HG03342 (cell line): ENCODE results near the gene NDUFA12.

Experiments used
- ATAC-seq: cut with Tn5 transposase; IDR thresholded peaks from one replicate; pipeline ENCODE4 v1.9.1; 2021; ENCODE audit warnings: mild to moderate bottlenecking, moderate library complexity; ENCODE audit not compliant: unreplicated experiment

The NDUFA12 gene

DNA sequence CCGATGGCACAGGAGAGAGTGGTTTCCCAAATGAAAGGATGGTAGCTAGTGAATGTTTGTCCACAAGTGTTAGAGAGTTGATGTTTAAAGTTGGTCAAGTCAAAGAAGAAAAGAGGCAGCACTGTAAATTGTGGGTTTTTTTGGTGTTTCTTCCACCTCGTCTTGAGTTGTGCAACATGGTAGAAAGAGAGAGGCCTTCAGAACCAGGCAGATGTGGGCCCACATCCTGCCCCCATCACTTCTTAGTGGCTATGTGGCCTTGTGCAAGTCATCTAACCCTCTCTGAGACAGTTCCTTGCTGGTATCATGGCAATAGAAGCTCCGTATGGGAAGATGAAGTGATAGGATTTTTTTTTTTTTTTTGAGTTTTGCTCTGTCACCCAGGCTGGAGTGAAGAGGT is 60.8 kb downstream of the NDUFA12 start:
- ATAC-seq = no peak

DNA sequence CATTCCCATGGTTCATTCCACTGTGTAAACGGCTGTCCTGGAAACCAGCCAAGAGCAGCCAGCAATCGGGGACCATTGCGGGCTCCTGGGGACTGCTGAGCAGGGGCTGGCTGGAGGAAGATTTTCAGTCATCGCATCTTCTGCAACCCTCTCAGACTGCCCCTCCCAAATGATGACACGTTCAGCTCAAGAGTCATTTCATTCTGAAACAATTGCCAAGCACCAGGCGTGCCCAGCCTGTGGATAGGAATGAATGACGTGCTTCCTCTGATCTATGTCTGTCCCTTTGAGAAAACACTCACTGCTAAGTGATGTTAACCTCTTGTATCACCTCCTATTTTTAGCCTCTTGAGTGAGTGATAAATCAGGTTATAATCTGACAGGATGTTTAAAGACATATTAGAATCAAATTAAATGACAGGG is 62.0 kb downstream of the NDUFA12 start:
- peak; percentile 50 for ATAC-seq

DNA sequence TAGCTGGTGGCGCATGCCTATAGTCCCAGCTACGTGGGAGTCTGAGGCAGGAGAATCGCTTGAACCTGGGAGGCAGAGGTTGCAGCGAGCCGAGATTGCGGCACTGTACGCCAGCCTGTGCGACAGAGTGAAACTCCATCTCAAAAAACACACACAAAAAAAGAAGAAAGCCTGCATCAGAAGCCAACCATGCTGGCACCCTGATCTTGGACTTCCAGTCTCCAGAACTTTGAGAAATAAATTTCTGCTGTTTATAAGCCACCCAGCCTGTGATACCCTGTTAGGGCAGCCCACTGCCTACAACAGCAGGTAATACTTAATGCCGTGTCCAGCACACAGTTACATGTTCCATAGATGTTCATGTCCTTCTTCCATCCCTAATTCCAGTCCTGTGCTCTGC is 62.7 kb downstream of the NDUFA12 start:
- no peak for ATAC-seq

DNA sequence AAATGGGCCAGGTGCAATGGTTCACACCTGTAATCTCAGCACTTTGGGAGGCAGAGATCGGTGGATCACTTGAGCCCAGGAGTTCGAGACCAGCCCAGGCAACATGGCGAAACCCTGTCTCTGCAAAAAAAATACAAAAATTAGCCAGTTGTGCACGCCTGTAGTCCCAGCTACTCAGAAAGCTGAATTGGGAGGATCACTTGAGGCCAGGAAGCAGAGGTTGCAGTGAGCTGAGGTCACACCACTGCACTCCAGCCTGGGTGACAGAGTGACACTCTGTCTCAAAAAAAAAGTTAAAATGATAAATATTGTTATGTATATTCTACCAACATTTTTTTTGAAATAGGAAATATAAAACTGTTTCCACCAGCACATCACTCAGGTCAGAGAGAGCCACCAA is 64.9 kb downstream of the NDUFA12 start:
- ATAC-seq = no peak

DNA sequence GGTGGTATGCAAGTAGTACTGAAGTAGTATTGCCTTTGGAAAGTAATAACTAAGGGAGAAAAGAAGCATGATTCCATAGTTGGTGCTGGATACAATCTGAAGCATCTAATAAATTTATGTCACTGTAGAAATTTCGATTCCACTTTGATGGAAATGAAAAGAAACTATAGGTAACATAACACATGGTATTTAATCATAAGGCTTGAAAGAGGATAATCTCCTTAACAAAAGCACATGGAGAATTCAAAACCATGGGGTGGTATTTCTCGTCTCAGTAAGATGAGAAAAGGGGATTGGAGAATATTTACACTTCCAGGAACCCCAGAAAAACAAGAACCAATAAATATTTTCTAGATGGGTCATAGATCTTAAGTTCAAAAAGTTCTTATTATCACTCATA is 72.7 kb downstream of the NDUFA12 start:
- no peak for ATAC-seq

DNA sequence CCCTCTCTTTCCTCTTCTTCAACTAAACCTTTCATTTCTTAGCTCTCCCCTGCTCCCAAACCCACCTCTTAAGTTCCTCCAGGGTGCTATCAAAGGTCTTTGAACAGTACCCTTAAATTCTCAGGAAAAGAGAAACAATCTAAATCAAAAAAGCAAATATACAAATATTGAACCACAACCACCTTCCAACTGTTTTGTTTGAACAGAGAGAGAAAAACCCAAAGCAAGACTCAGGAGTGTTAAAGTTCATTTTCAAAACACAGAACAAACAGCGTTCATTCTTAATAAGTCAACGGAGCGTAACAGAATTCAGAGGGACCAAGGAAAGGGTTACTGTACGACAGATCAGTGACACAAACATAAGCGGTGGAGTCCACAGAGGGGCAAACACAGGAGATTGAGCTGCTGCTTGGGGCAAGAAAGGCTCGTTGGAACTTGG is 73.3 kb downstream of the NDUFA12 start:
- ATAC-seq = no peak

DNA sequence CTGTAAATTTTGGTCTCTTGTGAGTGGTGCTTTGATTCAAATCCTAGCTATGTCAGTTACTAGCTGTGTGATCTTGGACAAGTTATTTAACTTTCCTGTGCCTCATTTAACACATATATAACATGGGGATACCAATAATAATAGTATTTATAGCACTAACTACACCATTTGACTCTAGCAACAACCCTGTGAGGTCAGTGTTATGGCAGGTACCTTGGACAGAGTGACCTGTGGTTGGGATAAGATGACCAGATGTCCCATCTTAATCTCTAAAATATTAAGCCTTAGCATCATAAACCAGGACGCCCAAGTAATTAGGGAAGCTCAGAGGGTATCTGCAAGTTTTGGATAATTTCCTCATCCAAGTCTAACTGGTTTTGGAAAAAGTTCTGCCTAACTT is 73.7 kb downstream of the NDUFA12 start:
- no peak for ATAC-seq

DNA sequence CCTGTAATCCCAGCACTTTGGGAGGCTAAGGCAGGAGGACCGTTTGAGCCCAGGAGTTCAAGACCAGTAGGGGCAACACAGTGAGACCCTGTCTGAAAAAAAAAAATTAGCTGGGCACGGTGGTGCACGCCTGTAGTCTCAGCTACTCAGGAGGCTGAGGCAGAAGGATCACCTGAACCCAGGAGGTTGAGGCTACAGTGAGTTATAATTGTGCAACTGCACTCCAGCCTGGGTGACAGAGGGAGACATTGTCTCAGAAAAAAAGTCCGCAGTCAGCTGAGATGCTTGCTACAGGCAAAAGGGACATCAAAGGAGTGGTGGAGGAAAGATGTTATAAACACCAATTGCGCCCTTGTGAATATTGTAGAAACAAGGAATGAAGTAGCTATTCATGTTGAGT is 77.8 kb downstream of the NDUFA12 start:
- no peak for ATAC-seq

DNA sequence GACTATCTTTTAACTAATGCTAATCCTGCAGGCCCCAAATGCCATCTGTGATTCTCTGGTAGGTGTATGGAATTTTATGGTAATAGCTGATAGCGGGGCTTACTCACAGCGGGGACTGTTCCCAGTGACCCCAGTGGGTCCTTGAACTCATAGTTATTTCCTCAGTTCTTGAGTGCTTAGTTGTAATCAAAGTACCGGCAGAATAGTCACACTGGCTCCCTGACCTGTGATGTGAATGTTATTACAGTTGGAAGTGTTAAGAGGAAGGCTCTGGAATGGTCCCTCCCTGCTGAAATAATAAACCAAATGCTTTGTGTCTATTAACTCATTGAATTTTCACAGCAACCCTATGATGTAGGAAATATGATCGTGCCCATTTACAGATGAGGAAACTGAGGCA is 78.3 kb downstream of the NDUFA12 start:
- ATAC-seq = no peak

DNA sequence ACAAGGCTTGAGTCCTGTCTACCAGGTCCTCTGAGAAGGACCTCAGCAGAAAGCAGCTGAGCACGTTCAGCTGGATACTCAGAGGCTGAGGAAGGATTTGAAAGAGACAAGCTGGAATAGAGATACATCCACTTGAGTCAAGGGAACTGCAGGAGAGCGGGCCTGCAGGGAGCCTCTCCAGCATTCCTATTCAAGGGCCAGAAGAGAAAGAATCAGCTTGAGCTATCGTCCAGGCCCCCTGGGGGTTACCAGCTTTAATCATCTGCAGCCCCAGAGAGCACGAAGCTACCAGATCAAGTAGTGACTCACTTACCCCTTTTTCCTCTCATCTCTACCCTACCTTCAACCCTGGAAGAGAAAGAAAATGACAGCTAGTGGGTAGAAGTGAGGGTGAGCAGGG is 80.9 kb downstream of the NDUFA12 start:
- ATAC-seq = no peak
